Stimulated activated CD8-positive, alpha-beta memory T cell treated with anti-CD3 and anti-CD28 coated beads, Interleukin-7, amount 100 ng/mL, for 48 hours (primary cell): ENCODE results near the gene RABL2B.
"Not testable (repeated sequence)": the region's sequence is repeated elsewhere in the genome, so short reads cannot be mapped to it uniquely, and the experiment has no call there.

Source experiments
- DNase-seq, 2 donors: peaks; one replicate each; pipeline ENCODE4 v3.0.0-alpha.2; 2020; ENCODE audit warnings: low read depth in 1 of 2; ENCODE audit errors: extremely low read depth in 1 of 2

RABL2B gene

DNA sequence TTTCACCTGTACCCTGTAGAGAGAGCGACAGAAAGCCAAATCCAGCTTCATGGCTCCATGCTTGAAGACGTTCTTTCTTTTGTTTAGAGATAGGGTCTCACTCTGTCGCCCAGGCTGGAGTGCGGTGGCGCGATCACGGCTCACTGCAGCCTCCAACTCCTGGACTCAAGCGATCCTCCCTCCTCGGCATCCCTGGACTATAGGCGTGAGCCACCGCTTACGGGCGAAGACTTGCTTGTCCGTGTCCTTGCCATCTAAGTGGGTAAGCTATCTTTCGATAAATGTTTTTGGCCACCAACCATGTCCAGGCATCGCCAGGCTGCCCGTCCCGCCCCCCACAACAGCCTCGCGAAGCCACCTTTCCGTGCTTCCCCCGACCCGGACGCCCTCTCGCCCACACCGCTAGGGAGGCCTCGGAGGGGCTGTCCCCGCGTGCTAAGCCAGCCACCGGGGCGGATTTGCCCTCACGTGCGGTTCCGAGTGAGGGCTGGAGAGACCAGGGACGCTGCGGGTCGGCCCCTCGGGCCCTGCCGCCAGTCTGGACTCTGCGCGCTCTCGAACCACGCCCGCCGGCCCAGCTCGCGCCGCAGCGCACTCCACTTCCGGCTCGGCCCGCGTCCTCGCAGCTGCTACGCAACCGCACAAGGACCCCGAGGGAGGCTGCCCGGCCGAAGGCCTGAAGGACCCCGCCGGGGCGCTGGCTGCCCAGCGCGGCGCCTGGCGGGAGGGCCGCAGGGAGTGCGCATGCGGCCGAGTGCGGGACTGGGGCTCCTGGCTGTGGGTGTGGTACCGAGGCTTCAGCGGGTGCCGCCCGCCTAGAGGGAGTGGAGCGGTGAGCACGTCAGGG lies at the start of gene RABL2B:
RABL2B (minus strand) TSS at position 604 of the 847 bp plus-strand sequence. CDS start 1,342 bp downstream, outside the sequence.
- DNase-seq, result peak; percentile 69 to 77

DNA sequence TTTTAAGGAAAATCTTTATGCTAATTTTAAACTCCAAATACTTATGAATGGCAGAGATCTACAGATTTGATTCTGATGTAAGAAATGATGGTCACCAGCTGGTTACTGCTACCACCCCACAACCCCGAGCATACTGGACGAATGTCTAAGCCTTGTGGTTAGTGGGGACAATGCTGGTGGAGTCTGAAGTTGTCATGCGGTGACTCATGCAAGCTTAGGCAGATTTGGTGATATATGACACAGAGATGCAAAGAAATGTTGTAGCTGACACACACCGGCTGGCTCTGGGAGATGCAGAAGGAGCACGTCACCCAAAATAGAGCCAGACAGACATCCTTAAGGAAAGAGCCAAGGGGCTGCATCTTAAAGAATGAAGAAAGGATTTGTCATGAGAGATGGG lies 3.5 kb upstream of the RABL2B start:
- not testable (repeated sequence) for DNase-seq

DNA sequence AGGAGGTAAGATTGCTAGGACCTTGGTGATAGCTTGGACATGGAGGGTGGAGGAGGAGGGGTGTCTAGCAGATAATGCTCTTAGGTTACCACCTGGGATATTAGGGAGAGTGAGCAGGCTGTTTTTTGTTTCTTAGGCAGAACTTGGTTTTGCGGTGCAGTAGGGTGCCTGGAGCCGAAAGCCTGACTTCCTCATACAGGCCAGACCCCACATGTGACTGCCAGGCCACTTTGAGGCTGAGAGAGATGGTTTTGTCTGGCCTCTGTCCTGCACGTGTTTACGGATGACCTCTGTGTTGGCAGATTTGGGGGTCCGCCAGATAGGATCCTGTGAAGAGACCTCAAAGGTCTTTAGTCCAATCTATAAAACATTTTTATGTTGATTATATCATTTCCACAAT lies 1.9 kb upstream of the RABL2B start:
- not testable (repeated sequence) for DNase-seq

DNA sequence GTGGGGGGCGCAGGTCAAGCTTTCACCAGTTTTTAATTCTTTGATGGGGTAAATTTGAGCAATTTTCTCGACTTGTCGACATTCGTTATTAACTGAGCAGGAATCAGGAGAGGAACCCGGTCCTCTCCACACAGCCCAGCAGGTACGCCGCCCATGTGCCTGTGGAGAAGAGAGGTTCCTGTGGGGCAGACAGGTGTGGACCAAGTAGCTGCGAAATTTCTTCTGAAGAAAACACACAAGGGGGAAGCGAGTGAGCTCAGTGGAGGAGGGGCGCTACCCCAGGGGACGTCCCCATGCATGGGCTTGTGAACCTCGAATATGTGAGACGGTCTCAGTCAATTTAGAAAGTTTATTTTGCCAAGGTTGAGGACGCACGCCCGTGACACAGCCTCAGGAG lies 442 bp upstream of the RABL2B start:
- DNase-seq, result not testable (repeated sequence)

DNA sequence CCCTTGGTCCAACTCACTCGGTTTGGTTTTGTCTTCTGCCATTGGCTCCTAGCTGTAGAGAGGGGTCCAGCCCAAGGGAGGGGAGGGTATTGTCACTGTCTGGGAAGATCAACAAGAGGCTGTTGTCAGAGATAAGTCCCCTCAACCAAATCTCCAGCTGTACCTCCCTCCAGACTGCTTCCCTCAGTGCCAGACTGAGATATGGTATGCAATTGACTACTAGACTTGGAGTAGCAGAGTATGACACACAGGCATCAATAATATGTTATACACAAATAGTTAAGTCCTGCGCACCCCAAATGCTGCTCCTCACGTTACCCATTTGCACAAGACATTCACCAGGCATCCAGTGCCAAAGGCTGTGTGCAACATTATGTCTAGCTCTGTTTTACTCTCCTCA lies 1.2 kb downstream of the RABL2B start:
- DNase-seq, result not testable (repeated sequence)

DNA sequence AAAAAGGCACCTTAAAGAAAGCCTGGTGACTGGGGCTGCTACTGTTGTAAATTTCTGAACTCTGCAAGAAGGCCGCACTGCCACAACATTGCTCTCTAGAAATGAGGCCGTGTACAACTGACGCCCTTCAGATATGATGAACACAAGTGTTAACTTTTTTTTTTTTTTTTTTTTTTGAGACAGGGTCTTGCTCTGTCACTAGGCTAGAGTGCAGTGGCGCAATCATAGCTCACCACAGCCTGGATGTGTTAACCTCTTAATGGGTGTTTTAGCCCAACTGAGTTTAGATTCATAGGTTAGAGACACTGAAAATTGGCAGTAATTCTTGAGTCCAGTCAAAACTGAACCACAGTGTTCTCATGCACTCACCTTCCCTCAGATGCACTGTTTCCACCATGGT lies 3.2 kb downstream of the RABL2B start:
- DNase-seq, result peak in 1 of 2 donors; percentile 22

DNA sequence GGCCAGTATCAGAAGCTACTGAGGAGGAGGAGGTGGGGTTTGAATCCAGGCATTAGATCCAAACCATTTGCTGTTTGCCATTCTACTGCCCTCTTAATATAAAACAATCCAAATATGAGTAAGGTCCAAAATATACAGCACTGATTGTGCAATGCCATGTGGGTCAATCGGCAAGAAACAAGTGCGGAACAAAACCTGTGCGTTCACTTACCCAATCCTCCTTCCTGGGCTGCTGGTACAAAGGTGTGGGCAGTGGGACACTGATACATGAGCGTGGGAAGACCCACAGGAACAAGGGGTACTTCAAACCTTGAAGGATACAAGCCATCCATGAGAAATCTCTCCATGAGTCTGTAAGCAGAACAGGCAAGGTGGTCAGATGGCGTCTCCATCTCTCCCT lies 5.8 kb downstream of the RABL2B start:
- DNase-seq, result not testable (repeated sequence)

DNA sequence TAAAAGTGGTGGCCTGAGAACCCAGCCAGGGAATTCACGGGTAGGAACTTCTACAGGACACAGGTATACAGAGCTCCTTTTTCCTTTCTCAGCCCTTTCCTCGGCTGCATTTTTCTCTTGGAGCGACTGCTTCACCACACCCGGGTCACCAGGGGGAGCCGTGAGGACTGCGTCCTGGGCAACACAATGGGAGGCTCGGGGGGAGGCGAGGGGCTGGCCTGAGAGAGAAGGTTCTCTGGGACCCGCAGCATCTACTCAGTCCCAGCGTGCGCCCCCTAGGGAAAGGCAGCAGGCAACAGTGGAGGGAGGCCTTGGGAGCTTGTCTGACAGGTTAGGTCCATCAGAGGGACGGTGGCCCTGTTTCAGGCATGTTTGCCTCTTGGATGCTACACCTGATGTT lies 8.3 kb downstream of the RABL2B start:
- not testable (repeated sequence) for DNase-seq

DNA sequence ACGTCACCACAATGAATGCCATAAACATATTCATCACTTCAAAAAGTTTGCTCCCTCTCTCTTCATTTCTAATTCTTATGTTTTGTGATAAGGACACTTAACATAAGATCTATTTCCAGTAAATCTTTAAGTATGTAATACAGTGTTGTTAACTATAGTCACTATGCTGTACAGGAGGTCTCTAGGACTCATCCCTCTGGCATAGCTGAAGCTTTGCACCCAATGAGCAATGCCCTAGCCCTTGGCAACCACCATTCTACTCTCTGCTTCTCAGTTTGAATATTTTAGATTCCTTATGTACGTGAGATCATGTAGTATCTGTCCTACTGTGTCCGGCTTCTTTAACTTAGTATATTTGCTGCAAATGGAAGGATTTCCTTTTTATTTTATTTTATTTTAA lies 19.1 kb downstream of the RABL2B start:
- DNase-seq, result not testable (repeated sequence)

DNA sequence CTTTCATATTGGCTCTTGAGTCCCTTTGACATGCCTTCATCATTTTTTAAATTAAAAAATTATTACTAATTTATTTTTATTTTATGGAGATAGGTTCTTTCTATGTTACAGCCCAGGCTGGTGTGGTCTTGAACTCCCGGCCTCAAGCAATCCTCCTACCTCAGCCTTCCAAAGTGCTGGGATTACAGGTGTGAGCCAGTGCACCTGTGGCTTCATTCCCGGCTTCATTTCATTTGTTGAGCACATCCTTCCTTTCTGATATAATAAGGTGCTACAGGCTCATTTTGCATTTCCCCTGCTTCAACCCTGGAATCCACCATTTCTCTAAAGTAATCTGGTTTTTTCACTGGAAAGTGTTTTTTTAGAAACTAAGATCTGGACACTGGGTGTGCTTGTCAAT lies 21.6 kb downstream of the RABL2B start:
- DNase-seq, result not testable (repeated sequence)

DNA sequence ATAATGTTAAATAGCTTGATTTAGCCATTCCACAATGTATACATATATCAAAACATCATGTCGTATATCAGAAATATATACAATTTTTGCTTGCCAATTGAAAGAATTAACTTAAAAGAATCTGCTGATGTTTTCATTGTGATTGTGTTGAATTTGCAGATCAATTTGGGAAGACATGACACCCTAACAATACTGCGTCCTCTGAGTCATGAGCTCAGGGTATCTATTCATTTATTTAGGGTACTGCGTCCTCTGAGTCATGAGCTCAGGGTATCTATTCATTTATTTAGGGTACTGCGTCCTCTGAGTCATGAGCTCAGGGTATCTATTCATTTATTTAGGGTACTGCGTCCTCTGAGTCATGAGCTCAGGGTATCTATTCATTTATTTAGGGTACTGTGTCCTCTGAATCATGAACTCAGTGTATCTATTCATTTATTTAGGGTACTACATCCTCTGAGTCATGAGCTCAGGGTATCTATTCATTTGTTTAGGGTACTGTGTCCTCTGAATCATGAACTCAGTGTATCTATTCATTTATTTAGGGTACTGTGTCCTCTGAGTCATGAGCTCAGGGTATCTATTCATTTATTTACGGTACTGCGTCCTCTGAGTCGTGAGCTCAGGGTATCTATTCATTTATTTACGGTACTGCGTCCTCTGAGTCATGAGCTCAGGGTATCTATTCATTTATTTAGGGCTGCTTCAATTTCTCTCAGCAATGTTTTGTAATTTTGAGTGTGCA lies 23.7 kb downstream of the RABL2B start:
- DNase-seq, result not testable (repeated sequence)

DNA sequence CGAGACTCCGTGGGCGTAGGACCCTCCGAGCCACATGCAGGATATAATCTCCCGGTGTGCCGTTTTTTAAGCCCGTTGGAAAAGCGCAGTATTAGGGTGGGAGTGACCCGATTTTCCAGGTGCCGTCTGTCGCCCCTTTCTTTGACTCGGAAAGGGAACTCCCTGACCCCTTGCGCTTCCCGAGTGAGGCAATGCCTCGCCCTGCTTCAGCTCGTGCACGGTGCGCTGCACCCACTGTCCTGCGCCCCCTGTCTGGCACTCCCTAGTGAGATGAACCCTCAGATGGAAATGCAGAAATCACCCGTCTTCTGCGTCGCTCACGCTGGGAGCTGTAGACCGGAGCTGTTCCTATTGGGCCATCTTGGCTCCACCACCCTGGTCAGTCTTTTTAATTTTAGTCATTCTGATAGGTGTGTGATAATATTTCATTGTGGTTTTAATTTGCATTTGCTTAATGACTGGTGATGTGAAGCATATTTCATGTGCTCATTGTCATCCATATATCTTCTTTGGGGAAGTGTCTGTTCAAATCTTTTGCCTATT lies 26.4 kb downstream of the RABL2B start:
- peak in 1 of 2 donors; percentile 49 for DNase-seq

DNA sequence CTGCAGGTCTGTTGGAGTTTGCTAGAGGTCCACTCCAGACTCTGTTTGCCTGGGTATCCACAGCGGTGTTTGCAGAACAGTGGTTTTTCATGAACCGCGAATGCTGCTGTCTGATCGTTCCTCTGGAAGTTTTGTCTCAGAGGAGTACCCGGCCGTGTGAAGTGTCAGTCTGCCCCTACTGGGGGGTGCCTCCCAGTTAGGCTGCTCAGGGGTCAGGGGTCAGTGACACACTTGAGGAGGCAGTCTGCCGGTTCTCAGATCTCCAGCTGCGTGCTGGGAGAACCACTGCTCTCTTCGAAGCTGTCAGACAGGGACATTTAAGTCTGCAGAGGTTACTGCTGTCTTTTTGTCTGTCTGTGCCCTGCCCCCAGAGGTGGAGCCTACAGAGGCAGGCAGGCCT lies 27.0 kb downstream of the RABL2B start:
- not testable (repeated sequence) for DNase-seq

DNA sequence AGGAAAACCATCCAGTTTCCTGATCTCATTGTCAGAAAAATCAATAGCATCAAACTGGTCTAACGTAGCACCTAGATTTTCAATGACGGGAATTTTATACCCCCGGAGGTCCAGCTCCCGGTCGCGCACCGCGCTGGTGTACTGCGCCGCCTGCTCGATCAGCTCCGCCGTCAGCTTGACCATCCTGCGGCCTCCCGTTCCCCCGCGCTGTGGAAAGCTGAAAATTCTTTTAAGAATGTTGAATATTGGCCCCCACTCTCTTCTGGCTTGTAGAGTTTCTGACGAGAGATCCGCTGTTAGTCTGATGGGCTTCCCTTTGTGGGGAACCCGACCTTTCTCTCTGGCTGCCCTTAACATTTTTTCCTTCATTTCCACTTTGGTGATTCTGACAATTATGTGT lies 28.2 kb downstream of the RABL2B start:
- not testable (repeated sequence) for DNase-seq

DNA sequence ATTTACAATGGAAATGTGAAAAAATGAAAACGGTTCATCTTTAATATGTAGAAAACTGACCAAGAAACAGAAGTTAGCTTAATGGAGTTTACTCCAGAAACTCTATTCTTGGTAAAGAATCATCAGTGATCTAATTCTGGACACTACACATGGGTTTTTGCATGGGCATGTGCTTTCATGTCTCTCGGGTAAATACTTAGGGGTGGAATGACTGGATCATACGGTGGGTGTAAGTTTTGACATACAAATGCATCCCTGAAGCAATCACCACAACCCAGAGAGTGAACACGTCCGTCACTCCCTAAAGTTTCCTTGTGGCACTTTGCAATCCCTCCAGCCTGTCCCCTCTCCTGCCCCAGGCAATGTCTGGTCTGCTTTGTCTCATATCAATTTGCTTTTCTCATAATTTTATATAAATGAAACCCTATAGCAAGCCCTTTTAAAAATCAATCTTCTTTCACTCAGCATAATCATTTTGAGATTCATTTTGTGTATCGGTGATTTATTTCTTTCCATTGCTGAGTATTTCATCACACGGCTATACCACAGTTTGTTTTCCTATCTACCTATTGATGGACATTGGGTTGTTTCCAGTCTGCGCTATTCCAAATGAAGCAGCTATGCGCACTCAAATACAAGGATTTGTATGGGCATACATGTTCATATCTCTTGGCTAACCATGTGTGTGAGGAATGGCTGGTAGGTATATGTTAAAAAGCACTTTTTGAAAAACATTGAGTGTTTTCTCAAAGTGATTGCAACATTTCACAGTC lies 33.9 kb downstream of the RABL2B start:
- not testable (repeated sequence) for DNase-seq

DNA sequence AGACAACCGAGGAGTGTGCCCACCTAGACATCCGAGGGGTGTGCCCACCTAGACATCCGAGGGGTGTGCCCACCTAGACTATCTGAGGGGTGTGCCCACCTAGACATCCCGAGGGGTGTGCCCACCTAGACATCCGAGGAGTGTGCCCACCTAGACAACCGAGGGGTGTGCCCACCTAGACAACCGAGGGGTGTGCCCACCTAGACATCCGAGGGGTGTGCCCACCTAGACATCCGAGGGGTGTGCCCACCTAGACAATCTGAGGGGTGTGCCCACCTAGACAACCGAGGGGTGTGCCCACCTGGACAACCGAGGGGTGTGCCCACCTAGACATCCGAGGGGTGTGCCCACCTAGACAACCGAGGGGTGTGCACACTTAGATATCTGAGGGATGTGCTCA lies 34.8 kb downstream of the RABL2B start:
- DNase-seq, result not testable (repeated sequence)

DNA sequence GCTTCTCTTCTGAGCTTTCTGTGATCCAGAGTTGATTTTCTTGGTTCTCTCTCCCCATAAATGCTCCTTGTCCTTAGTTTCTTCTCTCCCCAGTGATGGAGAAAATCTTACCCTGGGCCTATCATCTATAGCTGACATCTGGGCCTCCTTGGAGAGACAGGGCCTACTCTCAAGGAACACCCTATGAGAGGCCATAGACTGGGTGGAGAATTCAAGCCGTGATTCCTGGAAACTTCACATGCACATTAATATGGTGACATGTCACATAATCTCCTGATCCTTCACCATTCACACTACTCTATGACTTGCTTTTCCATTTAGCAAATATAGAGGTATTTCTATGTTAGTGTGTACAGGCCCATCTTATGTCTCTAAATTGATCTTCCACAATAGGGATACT lies 35.9 kb downstream of the RABL2B start:
- not testable (repeated sequence) for DNase-seq

DNA sequence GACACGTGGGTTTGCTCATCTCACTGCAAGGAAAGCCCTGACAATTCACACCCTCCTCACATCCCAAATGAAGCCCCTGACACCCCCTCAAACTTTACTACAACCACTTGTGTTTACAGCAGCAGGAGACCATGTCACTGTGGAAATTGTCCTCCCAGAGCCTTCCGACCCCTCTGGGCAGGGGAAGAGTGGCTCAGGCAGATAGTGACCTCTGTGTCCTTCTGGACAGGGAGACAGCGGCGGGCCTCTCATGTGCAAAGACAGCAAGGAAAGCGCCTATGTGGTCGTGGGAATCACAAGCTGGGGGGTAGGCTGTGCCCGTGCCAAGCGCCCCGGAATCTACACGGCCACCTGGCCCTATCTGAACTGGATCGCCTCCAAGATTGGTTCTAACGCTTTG lies 39.0 kb downstream of the RABL2B start:
- DNase-seq, result not testable (repeated sequence)

DNA sequence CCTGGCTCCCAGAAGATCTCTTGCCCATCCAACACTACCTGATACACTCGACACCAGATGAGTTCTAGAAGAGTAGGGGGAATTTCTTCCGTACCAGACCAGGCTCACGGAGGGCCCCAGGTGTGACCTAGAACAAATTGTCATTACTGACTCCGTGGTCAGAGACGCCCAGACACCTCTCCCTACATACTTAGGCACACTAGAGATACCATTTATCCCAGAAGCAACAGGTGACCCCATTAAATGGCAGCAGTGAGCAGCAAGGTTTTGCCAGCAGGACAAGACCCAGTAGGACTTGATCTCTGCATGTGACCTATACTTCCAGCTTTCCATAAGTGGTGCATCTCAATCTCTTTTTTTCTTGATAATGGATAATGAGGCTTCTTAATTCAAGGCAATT lies 42.7 kb downstream of the RABL2B start:
- not testable (repeated sequence) for DNase-seq

DNA sequence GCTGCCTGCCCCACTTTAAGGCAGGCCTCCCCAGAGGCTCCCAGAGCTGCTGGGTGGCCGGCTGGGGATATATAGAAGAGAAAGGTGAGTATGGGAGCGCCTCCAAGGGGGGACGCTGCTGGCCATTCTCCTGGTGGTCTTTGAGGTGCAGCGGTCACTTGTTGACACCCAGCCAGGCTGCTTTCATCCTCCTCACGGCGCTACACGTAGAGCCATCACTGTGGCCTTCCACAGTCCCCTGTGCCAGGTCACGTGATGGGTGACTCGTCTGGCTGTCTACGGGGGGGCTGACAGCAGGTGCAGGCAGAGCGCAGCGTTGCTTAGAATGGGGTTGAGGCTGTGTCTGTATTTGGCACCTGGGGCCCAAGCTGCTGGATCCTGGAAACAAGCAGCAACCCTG lies 43.5 kb downstream of the RABL2B start:
- no peak for DNase-seq

DNA sequence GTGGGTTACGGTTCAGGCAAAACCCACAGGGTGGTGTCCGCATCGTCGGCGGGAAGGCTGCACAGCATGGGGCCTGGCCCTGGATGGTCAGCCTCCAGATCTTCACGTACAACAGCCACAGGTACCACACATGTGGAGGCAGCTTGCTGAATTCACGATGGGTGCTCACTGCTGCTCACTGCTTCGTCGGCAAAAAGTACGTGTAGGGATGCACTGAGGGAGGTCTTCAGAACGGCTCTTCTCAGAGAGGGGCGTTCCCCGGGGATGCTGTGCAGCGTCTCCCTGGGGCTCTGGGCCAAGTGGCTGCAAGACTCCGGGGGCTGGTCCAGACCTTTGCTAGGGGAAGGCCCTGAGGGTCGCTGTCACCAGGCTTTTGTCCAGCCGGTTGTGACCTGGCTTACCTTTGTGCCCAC lies 44.2 kb downstream of the RABL2B start:
- DNase-seq, result no peak
